ENCODE measurements around the gene GHRHR. TPM values are rescaled to one million over a fixed set of nuclear protein-coding genes. Genes with fewer than 3 reads are reported as not detected.

Gene GHRHR
- total RNA-seq, 1 donor from 2014 or later, result not detected

DNA sequence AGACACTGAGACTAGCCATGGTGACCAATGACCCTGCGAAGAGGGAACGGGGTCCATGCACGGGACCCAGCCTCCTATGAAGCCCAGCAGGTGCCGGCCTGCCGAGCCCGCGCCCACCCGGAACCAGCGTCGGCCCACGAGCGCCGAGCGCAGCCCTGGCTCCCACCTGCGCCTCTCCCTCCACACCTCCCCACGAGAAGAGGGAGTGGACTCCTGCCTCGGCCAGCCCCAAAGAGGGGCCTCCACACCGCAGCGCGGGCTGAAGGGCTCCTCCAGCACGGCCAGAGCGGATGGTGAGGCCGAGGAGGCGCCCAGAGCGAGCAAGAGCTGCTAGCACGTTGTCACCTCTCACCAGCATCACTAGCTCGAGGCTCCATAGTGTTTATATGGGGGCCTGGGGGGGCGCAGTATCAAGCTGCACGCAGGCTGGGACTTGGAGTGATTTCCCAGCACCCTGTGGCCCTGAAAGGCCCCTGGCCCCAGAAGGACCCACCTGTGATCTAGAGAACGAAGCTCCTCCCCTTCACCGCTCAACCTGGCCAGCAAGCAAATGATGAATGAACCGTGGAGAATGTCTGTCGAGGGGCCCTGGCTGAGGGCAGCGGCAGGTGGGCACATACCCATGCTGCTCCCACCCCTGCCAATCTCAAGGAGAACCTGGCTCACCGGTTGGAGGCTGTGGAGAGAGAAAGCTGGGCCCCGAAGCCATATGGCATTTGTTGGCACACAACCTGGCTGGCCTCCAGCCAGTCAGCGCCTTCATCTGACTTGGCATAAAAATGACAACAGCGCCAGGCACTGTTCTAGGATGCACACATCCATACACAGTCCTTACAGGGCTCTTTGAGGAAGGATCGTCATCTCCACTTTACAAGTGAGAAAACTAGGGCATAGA, 30.7 kb downstream of the GHRHR start:
- Mint-ChIP-seq H3K4me3 (no peak overlapping the region), H3K9me3 (no peaks in the 10 kb centered on the region), H3K4me1 (ENCODE audit: unreplicated experiment) (no peaks in the 10 kb centered on the region), H3K27ac (no peak overlapping the region), H3K36me3 (no peaks in the 10 kb centered on the region), H3K27me3 (peaks cover 11% of the 10 kb centered on the region)
- DNase-seq (ENCODE audit: extremely low spot score, unreplicated experiment), result no peak
- TF ChIP-seq, protein P1, sequence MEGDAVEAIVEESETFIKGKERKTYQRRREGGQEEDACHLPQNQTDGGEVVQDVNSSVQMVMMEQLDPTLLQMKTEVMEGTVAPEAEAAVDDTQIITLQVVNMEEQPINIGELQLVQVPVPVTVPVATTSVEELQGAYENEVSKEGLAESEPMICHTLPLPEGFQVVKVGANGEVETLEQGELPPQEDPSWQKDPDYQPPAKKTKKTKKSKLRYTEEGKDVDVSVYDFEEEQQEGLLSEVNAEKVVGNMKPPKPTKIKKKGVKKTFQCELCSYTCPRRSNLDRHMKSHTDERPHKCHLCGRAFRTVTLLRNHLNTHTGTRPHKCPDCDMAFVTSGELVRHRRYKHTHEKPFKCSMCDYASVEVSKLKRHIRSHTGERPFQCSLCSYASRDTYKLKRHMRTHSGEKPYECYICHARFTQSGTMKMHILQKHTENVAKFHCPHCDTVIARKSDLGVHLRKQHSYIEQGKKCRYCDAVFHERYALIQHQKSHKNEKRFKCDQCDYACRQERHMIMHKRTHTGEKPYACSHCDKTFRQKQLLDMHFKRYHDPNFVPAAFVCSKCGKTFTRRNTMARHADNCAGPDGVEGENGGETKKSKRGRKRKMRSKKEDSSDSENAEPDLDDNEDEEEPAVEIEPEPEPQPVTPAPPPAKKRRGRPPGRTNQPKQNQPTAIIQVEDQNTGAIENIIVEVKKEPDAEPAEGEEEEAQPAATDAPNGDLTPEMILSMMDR (conservative IDR thresholded peaks at IDR 0.05), result no peak

DNA sequence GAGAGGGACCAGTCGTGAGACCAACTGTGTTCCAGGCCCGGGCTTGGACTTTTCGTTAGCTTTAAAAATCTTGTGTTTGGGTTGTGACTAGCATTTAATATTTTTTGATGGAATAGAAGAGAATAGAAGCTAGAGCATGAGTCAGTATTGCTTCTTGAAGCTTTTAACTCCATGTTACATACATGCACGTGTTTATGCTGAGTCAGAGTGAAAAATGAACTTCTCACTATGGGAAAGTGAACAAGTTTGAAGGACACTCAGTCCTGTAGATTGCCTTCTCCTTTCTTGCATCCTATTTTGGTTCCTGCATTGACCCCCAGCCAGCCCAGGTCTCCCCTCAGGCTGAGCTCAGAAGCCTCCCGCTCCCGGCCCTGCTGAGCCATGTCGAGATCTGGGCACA, 31.8 kb downstream of the GHRHR start:
- Mint-ChIP-seq H3K36me3 (no peaks in the 10 kb centered on the region), H3K4me3 (no peak overlapping the region), H3K4me1 (ENCODE audit: unreplicated experiment) (peaks cover 5% of the 10 kb centered on the region)

DNA sequence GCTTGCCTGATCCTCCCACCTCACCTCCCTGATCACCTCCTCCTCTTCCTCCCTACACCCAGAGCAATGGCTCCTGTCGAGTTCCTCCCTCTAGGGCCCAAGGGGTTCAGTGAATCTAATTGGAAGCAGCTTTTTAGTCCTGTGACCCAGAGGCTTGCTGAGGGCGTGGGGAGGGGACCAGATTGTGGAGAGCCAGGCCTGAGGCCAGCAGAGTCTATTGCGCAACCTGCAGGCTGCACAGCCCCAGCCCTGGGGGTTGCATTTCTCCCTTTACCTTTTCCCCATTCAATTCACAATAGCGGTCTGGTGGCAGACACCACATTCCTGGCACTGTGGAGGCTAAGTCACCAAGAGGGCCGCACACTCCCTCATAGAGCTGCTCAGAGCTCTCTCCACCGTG, 32.5 kb downstream of the GHRHR start:
- Mint-ChIP-seq H3K27me3 (peaks cover 2% of the 10 kb centered on the region), H3K27ac (no peak overlapping the region), H3K36me3 (no peaks in the 10 kb centered on the region), H3K4me3 (no peak overlapping the region), H3K9me3 (no peaks in the 10 kb centered on the region), H3K4me1 (ENCODE audit: unreplicated experiment) (peaks cover 5% of the 10 kb centered on the region)
- TF ChIP-seq, protein P1 (conservative IDR thresholded peaks at IDR 0.05), result no peak
- DNase-seq (ENCODE audit: extremely low spot score, unreplicated experiment), result no peak

More for the DNA sequence above, 31.8 kb downstream of the GHRHR start:
- H3K27ac Mint-ChIP-seq, result no peak overlapping the region
- H3K27me3 Mint-ChIP-seq, result peaks cover 3% of the 10 kb centered on the region
- DNase-seq (ENCODE audit: extremely low spot score, unreplicated experiment), result no peak
- H3K9me3 Mint-ChIP-seq, result no peaks in the 10 kb centered on the region
- TF ChIP-seq, protein P1 (conservative IDR thresholded peaks at IDR 0.05), result no peak

- DNase-seq (ENCODE audit: extremely low spot score, unreplicated experiment), result no peak
- TF ChIP-seq, protein P1 (conservative IDR thresholded peaks at IDR 0.05), result no peak
- Mint-ChIP-seq H3K9me3 (no peaks in the 10 kb centered on the region), H3K4me1 (ENCODE audit: unreplicated experiment) (peaks cover 11% of the 10 kb centered on the region), H3K4me3 (no peak overlapping the region), H3K27me3 (peaks cover 7% of the 10 kb centered on the region), H3K27ac (no peak overlapping the region), H3K36me3 (no peaks in the 10 kb centered on the region)
Observed at GRCh38 chr7:30996883-30997282, 33.1 kb downstream of the GHRHR start.

DNA sequence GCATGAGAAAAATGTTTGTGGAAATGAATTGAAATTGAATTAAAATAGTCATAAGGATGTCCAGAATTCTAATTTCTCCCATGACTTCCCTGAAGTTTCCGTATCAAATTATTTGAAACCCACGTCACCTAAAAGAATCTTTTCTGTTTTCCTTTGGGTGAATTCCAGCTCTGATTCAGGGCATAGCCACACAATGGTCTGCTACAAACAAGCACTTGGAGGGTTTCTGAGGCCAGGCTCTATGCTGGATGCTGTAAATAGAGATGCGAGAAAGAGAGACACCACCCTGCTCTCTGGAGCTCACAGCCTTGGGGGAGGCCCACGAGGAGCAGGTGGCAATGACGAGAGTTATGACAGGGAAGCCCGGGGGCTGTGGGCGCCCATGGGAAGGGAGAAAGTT, 33.6 kb downstream of the GHRHR start:
- Mint-ChIP-seq H3K36me3 (no peaks in the 10 kb centered on the region), H3K9me3 (no peaks in the 10 kb centered on the region), H3K27me3 (peaks cover 7% of the 10 kb centered on the region), H3K4me1 (ENCODE audit: unreplicated experiment) (peaks cover 15% of the 10 kb centered on the region), H3K27ac (no peak overlapping the region), H3K4me3 (no peak overlapping the region)
- no peak for DNase-seq (ENCODE audit: extremely low spot score, unreplicated experiment)
- TF ChIP-seq, protein P1 (conservative IDR thresholded peaks at IDR 0.05), result no peak
